Astrocyte (in vitro differentiated cells and primary cell): Measurements from ENCODE around the gene PLLP. TPM values are rescaled to one million over a fixed set of nuclear protein-coding genes. Genes with fewer than 3 reads are reported as not detected.

ENCODE experiments used
- DNase-seq: peaks from one replicate; pipeline ENCODE4 v3.0.0-alpha.2; 2010; ENCODE audit warnings: low read depth
- FAIRE-seq: peaks from 2 replicates; lab custom pipeline; 2011; peaks lifted over from hg19 to GRCh38; lab: Jason Lieb, UNC
- H2AFZ ChIP-seq: 2 replicates; pipeline ENCODE4 v1.6.0; 2012; ENCODE audit warnings: low read depth, low read length, inconsistent platforms
- H3K27ac ChIP-seq: 2 replicates; pipeline ENCODE4 v1.5.1; 2011; ENCODE audit warnings: low read depth, low read length, inconsistent platforms
- H3K27me3 ChIP-seq: 2 replicates; pipeline ENCODE4 v1.6.0; 2011; ENCODE audit warnings: low read length, inconsistent platforms; ENCODE audit not compliant: insufficient read depth
- H3K36me3 ChIP-seq: 2 replicates; pipeline ENCODE4 v1.5.1; 2011; ENCODE audit warnings: low read length, inconsistent platforms; ENCODE audit not compliant: insufficient read depth
- H3K4me1 ChIP-seq: 2 replicates; pipeline ENCODE4 v1.5.1; 2011; ENCODE audit warnings: low read length, inconsistent platforms; ENCODE audit not compliant: insufficient read depth
- H3K4me2 ChIP-seq: 2 replicates; pipeline ENCODE4 v1.6.0; 2012; ENCODE audit warnings: low read length, inconsistent platforms
- H3K4me3 ChIP-seq: 2 replicates; pipeline ENCODE4 v1.5.1; 2011; ENCODE audit warnings: low read depth, mild to moderate bottlenecking, low read length, inconsistent platforms; ENCODE audit not compliant: insufficient read depth
- H3K79me2 ChIP-seq: 2 replicates; pipeline ENCODE4 v1.6.0; 2012; ENCODE audit warnings: mild to moderate bottlenecking, low read length, inconsistent platforms; ENCODE audit not compliant: insufficient read depth
- H3K9ac ChIP-seq: 2 replicates; pipeline ENCODE4 v1.6.0; 2012; ENCODE audit warnings: mild to moderate bottlenecking, low read length, inconsistent platforms
- H3K9me3 ChIP-seq: 2 replicates; pipeline ENCODE4 v1.5.1; 2012; ENCODE audit warnings: low read depth, mild to moderate bottlenecking, low read length, inconsistent platforms; ENCODE audit not compliant: insufficient read depth
- H4K20me1 ChIP-seq: 2 replicates; pipeline ENCODE4 v1.6.0; 2012; ENCODE audit warnings: low read length, inconsistent platforms; ENCODE audit not compliant: insufficient read depth
- H3K27ac Mint-ChIP-seq: one replicate; pipeline ENCODE4 v1.8.0; 2021; ENCODE audit warnings: mild to moderate bottlenecking, mixed read lengths; ENCODE audit not compliant: unreplicated experiment
- H3K27me3 Mint-ChIP-seq: one replicate; pipeline ENCODE4 v1.8.0; 2021; ENCODE audit warnings: low read depth, mixed read lengths; ENCODE audit not compliant: unreplicated experiment
- H3K36me3 Mint-ChIP-seq: one replicate; pipeline ENCODE4 v1.8.0; 2021; ENCODE audit warnings: low read depth, mixed read lengths; ENCODE audit not compliant: unreplicated experiment
- H3K4me1 Mint-ChIP-seq: one replicate; pipeline ENCODE4 v1.8.0; 2021; ENCODE audit warnings: low read depth, mixed read lengths; ENCODE audit not compliant: unreplicated experiment
- H3K4me3 Mint-ChIP-seq: one replicate; pipeline ENCODE4 v1.8.0; 2021; ENCODE audit warnings: mild to moderate bottlenecking, moderate library complexity, mixed read lengths; ENCODE audit not compliant: unreplicated experiment
- H3K9me3 Mint-ChIP-seq: one replicate; pipeline ENCODE4 v1.8.0; 2021; ENCODE audit warnings: mild to moderate bottlenecking, mixed read lengths; ENCODE audit not compliant: unreplicated experiment
- CTCF ChIP-seq: IDR thresholded peaks from 2 replicates; pipeline ENCODE4 v1.5.1; 2011; ENCODE audit warnings: low read depth, mild to moderate bottlenecking, inconsistent platforms, low read length, moderate library complexity; ENCODE audit not compliant: insufficient read depth
- EZH2 ChIP-seq: IDR thresholded peaks from 2 replicates; pipeline ENCODE4 v1.6.1; 2012; ENCODE audit warnings: mild to moderate bottlenecking, low read length, inconsistent platforms; ENCODE audit not compliant: insufficient read depth
- total RNA-seq: library from RNA; stranded (reverse); gene quantifications from 2 replicates; pipeline ENCODE4 v1.2.1, GENCODE V29; 2021

PLLP gene
- total RNA-seq, 1 donor from 2014 or later, result 0.93 TPM

GRCh38 chr16:57261806-57262205 lies 22.7 kb downstream of the PLLP start:
- no peak overlapping the region for H3K4me3 Mint-ChIP-seq
- no peaks in the 10 kb centered on the region for H3K27me3 Mint-ChIP-seq
- no peaks in the 10 kb centered on the region for H4K20me1 ChIP-seq
- H3K4me3 ChIP-seq, result no peak overlapping the region
- H3K4me2 ChIP-seq, result no peak overlapping the region
- TF ChIP-seq CTCF, result no peak
- no peak overlapping the region for H3K27ac ChIP-seq
- no peaks in the 10 kb centered on the region for H3K79me2 ChIP-seq
- no peaks in the 10 kb centered on the region for H3K27me3 ChIP-seq
- peaks cover 14% of the 10 kb centered on the region for H3K4me1 ChIP-seq
- H2AFZ ChIP-seq, result no peak overlapping the region
- FAIRE-seq, result no peak
- H3K36me3 Mint-ChIP-seq, result peaks cover 3% of the 10 kb centered on the region
- no peak overlapping the region for H3K9ac ChIP-seq
- no peaks in the 10 kb centered on the region for H3K9me3 Mint-ChIP-seq
- H3K4me1 Mint-ChIP-seq, result peaks cover 15% of the 10 kb centered on the region
- H3K27ac Mint-ChIP-seq, result no peak overlapping the region
- no peaks in the 10 kb centered on the region for H3K36me3 ChIP-seq
- H3K9me3 ChIP-seq, result no peaks in the 10 kb centered on the region
- DNase-seq, result no peak

- H3K27me3 Mint-ChIP-seq, result no peaks in the 10 kb centered on the region
- H3K36me3 Mint-ChIP-seq, result peaks cover 8% of the 10 kb centered on the region
Measured at GRCh38 chr16:57260294-57260929, 24.1 kb downstream of the PLLP start.

More at GRCh38 chr16:57260294-57260929, 24.1 kb downstream of the PLLP start:
- Histone ChIP-seq H3K9ac (peak overlapping the region; percentile 44), H3K36me3 (no peaks in the 10 kb centered on the region), H3K27me3 (no peaks in the 10 kb centered on the region), H3K4me1 (peaks cover 9% of the 10 kb centered on the region), H3K9me3 (no peaks in the 10 kb centered on the region), H3K4me3 (no peak overlapping the region), H3K27ac (peak overlapping the region; percentile 15), H4K20me1 (no peaks in the 10 kb centered on the region), H3K79me2 (no peaks in the 10 kb centered on the region), H2AFZ (peak overlapping the region; percentile 80), H3K4me2 (peak overlapping the region; percentile 75)
- peaks cover 8% of the 10 kb centered on the region for H3K4me1 Mint-ChIP-seq
- H3K4me3 Mint-ChIP-seq, result peak overlapping the region; percentile 12
- peak overlapping the region; percentile 83 for H3K27ac Mint-ChIP-seq
- FAIRE-seq, result peak; percentile 76
- H3K9me3 Mint-ChIP-seq, result no peaks in the 10 kb centered on the region
- TF ChIP-seq CTCF, result no peak
- TF ChIP-seq EZH2, result no peak
- DNase-seq, result peak; percentile 67
